Mesenchymal stem cell (in vitro differentiated cells and primary cell): Measurements from ENCODE around the gene XRCC4.

Source experiments
- DNase-seq: peaks from one replicate; pipeline ENCODE4 v3.0.0-alpha.2; 2013
- H2AFZ ChIP-seq: one replicate; pipeline ENCODE4 v1.6.1; 2013; ENCODE audit warnings: low read depth, mild to moderate bottlenecking, control low read depth, inconsistent platforms, low read length, moderate library complexity
- H2AK5ac ChIP-seq: 2 replicates; pipeline ENCODE4 v1.6.1; 2013; ENCODE audit warnings: low read length, moderate library complexity, mild to moderate bottlenecking, inconsistent platforms; ENCODE audit not compliant: severe bottlenecking
- H2BK120ac ChIP-seq: one replicate; pipeline ENCODE4 v1.6.1; 2013; ENCODE audit warnings: low read depth, mild to moderate bottlenecking, inconsistent platforms, low read length, moderate library complexity
- H2BK12ac ChIP-seq, 2 experiments: one replicate each; pipeline ENCODE4 v1.6.1; 2013; ENCODE audit warnings: inconsistent platforms in 2 of 2, low read length in 2 of 2, mild to moderate bottlenecking in 2 of 2, moderate library complexity in 2 of 2, control low read depth in 1 of 2
- H2BK15ac ChIP-seq: one replicate; pipeline ENCODE4 v1.6.1; 2013; ENCODE audit warnings: mild to moderate bottlenecking, low read depth, inconsistent platforms; ENCODE audit not compliant: poor library complexity, severe bottlenecking
- H2BK5ac ChIP-seq: 2 replicates; pipeline ENCODE4 v1.6.1; 2013; ENCODE audit warnings: low read depth, mild to moderate bottlenecking, low read length, control low read depth, inconsistent platforms; ENCODE audit not compliant: poor library complexity, severe bottlenecking
- H3K14ac ChIP-seq, 2 experiments: one replicate each; pipeline ENCODE4 v1.6.1; 2013; ENCODE audit warnings: inconsistent platforms in 2 of 2, low read length in 2 of 2, control low read depth in 1 of 2, mild to moderate bottlenecking in 1 of 2, moderate library complexity in 1 of 2
- H3K18ac ChIP-seq, 2 experiments: one replicate each; pipeline ENCODE4 v1.6.1; 2013; ENCODE audit warnings: inconsistent platforms in 2 of 2, low read length in 2 of 2, control low read depth in 1 of 2, low read depth in 1 of 2, mild to moderate bottlenecking in 1 of 2
- H3K23ac ChIP-seq, 2 experiments: one replicate each; pipeline ENCODE4 v1.6.1; 2013; ENCODE audit warnings: inconsistent platforms in 2 of 2, low read length in 2 of 2, mild to moderate bottlenecking in 2 of 2, moderate library complexity in 2 of 2, control low read depth in 1 of 2
- H3K27ac ChIP-seq: 2 replicates; pipeline ENCODE4 v1.5.1; 2013; ENCODE audit warnings: mild to moderate bottlenecking, moderate library complexity, low read length, control low read depth, inconsistent platforms; ENCODE audit not compliant: poor library complexity, severe bottlenecking
- H3K27me3 ChIP-seq, 2 experiments: 2 replicates each; pipeline versions ENCODE4 v1.6.1 to v1.7.0; 2013; ENCODE audit warnings: low read length in 2 of 2, mild to moderate bottlenecking in 2 of 2, moderate library complexity in 2 of 2, control low read depth in 1 of 2, inconsistent platforms in 1 of 2; ENCODE audit not compliant: control insufficient read depth in 1 of 2, insufficient read depth in 1 of 2
- H3K36me3 ChIP-seq, 2 experiments: 2 replicates each; pipeline versions ENCODE4 v1.6.1 to v1.7.0; 2013; ENCODE audit warnings: low read length in 2 of 2, control low read depth in 1 of 2, inconsistent platforms in 1 of 2, low read depth in 1 of 2, mild to moderate bottlenecking in 1 of 2; ENCODE audit not compliant: insufficient read depth in 2 of 2, control insufficient read depth in 1 of 2
- H3K4ac ChIP-seq, 2 experiments: one replicate each; pipeline ENCODE4 v1.6.1; 2013; ENCODE audit warnings: inconsistent platforms in 2 of 2, low read length in 2 of 2, mild to moderate bottlenecking in 2 of 2, moderate library complexity in 2 of 2, control low read depth in 1 of 2, low read depth in 1 of 2
- H3K4me1 ChIP-seq: 2 replicates; pipeline ENCODE4 v1.6.1; 2013; ENCODE audit warnings: low read depth, low read length, control low read depth; ENCODE audit not compliant: control insufficient read depth, insufficient read depth
- H3K4me2 ChIP-seq: 2 replicates; pipeline ENCODE4 v1.6.1; 2013; ENCODE audit warnings: low read length, mild to moderate bottlenecking, inconsistent platforms; ENCODE audit not compliant: poor library complexity, severe bottlenecking
- H3K4me3 ChIP-seq, 2 experiments: 2 replicates each; pipeline versions ENCODE4 v1.5.1 to v1.7.0; 2013; ENCODE audit warnings: low read length in 2 of 2, mild to moderate bottlenecking in 2 of 2, control low read depth in 1 of 2, low read depth in 1 of 2; ENCODE audit not compliant: insufficient read depth in 1 of 2
- H3K79me1 ChIP-seq: replicated peaks from 2 replicates; pipeline ENCODE4 v1.6.1; 2013; ENCODE audit warnings: mild to moderate bottlenecking, control low read depth, low read length, inconsistent platforms; ENCODE audit not compliant: poor library complexity, severe bottlenecking
- H3K9ac ChIP-seq: 2 replicates; pipeline ENCODE4 v1.7.0; 2013; ENCODE audit warnings: mild to moderate bottlenecking, low read length, moderate library complexity
- H3K9me3 ChIP-seq: 2 replicates; pipeline ENCODE4 v1.7.0; 2013; ENCODE audit warnings: mild to moderate bottlenecking, low read length; ENCODE audit not compliant: control insufficient read depth
- H4K8ac ChIP-seq: one replicate; pipeline ENCODE4 v1.6.1; 2013; ENCODE audit warnings: inconsistent platforms, mild to moderate bottlenecking, low read length, moderate library complexity
- H4K91ac ChIP-seq: one replicate; pipeline ENCODE4 v1.6.1; 2013; ENCODE audit warnings: mild to moderate bottlenecking, low read length, inconsistent platforms
- WGBS: methylation state at CpG from one replicate; pipeline ENCODE4 v1.1.7; 2013; ENCODE audit warnings: mixed read lengths; 5-methylcytosine and 5-hydroxymethylcytosine counted together

XRCC4 gene

DNA sequence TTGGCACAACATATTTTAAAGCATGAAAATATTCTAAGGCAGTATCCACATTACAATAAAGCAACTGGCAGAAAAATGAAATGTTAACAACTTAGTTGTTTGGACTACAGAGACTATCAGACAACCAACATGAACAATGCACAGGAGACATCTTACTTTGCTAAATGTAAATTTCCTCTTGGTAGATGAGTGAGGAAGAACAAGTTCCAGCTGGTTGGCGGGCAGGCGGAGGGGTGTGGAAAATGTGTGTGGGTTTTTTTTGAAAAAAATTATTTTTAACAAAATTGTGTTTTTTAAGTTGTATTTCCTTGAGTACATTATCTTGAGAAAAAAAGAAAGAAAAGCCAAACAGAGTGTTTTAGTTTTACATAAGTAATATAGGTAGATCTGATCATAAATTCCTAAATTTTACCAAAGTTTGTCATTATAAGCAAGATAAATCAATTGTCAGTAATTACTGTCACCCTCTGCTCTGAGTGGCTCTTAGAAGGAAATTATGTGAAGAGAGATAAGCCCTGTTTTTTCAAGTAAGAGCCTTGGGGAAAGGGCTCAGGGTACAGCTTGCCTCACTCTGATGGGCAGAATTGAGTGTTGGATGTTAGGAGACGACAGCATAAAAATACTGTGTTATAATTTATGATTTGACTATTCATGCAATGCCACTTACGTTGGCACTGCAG lies 42.7 kb upstream of the XRCC4 start:
- Histone ChIP-seq H3K36me3 (no peaks in the 10 kb centered on the region), H3K27me3 (no peaks in the 10 kb centered on the region), H3K79me1 (peaks cover 1% of the 10 kb centered on the region), H4K91ac (no peak overlapping the region), H4K8ac (no peak overlapping the region), H3K18ac (no peak overlapping the region), H2BK15ac (no peak overlapping the region), H3K4me1 (peaks cover 4% of the 10 kb centered on the region), H2AFZ (no peak overlapping the region), H3K9me3 (no peaks in the 10 kb centered on the region), H3K4ac (no peak overlapping the region), H3K27ac (no peak overlapping the region), H3K23ac (no peak overlapping the region), H2BK12ac (no peak overlapping the region), H3K9ac (no peak overlapping the region), H3K4me3 (no peak overlapping the region), H2BK5ac (no peak overlapping the region), H3K4me2 (no peak overlapping the region), H2BK120ac (no peak overlapping the region), H2AK5ac (no peak overlapping the region), H3K14ac (no peak overlapping the region)
- DNase-seq = no peak
- 95% methylated on average over 2 of the region's 4 CpGs for WGBS

DNA sequence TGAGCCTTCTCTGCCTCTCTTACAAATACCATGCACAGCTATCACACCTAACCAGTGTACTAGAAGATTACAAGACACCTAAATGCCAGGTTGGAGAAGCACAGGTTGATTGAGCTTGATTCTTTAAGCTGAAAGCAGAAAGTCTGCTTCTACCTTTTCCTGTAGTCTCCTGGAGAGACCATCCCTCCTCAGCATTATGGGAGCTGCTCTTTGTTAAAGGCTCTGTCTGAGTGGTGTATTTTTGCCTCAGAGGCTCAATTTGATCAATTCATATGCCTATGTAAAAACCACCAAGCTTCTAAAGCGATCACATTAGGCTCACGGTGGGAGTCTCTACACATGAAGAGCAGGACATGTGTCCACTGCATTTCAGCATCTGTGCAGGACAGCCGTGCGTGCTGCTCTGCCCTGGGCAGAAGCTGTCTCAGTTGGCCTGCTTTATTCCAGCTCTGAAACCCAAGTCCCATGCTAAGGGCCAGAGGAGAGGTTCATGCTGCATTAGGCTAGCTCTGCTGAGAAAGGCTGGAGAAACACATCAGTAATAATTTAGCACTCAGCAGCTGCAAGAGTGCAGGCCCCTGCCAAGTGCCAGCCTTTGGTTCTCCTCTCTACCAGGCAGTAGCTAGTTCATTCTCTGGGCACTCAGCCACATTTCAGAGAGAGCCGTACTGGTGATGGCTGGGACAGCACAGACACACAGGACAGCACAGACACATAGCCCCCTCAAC lies 41.8 kb upstream of the XRCC4 start:
- Histone ChIP-seq H3K9ac (no peak overlapping the region), H3K4me3 (no peak overlapping the region), H3K27me3 (no peaks in the 10 kb centered on the region), H3K14ac (no peak overlapping the region), H3K4ac (no peak overlapping the region), H3K23ac (no peak overlapping the region), H2BK120ac (no peak overlapping the region), H4K8ac (no peak overlapping the region), H2AK5ac (no peak overlapping the region), H2AFZ (no peak overlapping the region), H2BK5ac (no peak overlapping the region), H4K91ac (no peak overlapping the region), H3K79me1 (peaks cover 1% of the 10 kb centered on the region), H3K36me3 (no peaks in the 10 kb centered on the region), H2BK15ac (no peak overlapping the region), H3K4me2 (no peak overlapping the region), H3K18ac (no peak overlapping the region), H3K9me3 (no peaks in the 10 kb centered on the region), H3K4me1 (peaks cover 1% of the 10 kb centered on the region), H2BK12ac (no peak overlapping the region), H3K27ac (no peak overlapping the region)
- peak; percentile 18 for DNase-seq
- WGBS = 77% methylated on average over 5 of the region's 5 CpGs

DNA sequence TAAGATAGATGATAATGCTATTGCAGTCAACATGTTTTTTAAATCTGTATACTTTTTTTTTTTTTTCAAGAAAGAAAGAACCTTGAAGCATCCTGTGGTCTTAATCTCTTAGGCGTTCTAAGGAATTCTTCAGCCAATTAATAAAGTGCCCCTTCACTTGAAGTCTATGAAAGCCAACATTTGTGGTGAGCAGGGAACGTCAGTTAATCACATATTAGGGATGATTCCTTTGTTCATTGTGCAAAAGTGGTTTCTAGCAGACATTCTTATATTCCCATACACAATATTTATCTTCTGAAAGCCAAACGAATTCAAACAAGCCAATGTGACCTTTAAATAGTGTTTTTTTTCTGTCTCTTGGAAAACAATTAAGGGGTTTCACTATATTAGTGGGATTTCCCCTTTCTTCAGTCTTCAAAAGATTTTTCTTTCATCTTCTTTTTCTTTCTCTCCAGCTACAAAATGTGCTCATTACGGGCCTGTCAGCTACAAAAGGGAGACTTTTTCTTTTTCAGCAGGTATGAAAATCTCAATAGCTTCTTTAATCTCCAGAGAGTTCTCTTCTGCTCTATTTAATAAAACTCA lies 40.3 kb upstream of the XRCC4 start:
- no peak overlapping the region for H3K4me3 ChIP-seq
- H3K27me3 ChIP-seq = no peaks in the 10 kb centered on the region
- no peak overlapping the region for H3K14ac ChIP-seq
- no peak overlapping the region for H3K27ac ChIP-seq
- H3K18ac ChIP-seq = no peak overlapping the region
- no peak overlapping the region for H2BK5ac ChIP-seq
- no peak overlapping the region for H2BK15ac ChIP-seq
- no peaks in the 10 kb centered on the region for H3K4me1 ChIP-seq
- H2BK12ac ChIP-seq = no peak overlapping the region
- H3K4me2 ChIP-seq = no peak overlapping the region
- no peak overlapping the region for H3K9ac ChIP-seq
- no peaks in the 10 kb centered on the region for H3K36me3 ChIP-seq
- H3K23ac ChIP-seq = no peak overlapping the region
- no peak for DNase-seq
- H2AFZ ChIP-seq = no peak overlapping the region
- 91% methylated on average over 1 of the region's 4 CpGs for WGBS
- peaks cover 1% of the 10 kb centered on the region for H3K79me1 ChIP-seq
- H2BK120ac ChIP-seq = no peak overlapping the region
- H4K8ac ChIP-seq = no peak overlapping the region
- H2AK5ac ChIP-seq = no peak overlapping the region
- H3K9me3 ChIP-seq = no peaks in the 10 kb centered on the region
- H4K91ac ChIP-seq = no peak overlapping the region
- no peak overlapping the region for H3K4ac ChIP-seq

DNA sequence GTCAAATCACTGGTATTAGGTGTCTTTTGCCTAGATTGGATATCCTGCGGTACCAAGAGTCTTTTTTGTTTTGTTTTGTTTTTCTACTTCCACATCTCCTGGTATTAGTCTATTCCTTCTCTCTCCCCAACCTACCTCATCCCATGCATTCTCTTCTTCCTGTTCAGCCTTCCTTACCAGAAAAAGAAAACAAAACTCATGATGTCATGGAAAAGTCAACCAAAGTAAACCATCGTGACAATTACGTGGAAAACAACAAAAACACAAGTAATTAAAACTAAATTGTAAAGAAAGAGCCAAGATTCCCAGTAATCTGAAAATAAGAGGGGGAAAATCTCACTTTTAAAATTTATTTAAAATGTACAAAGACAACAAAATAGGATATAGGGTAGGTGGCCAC lies 38.4 kb upstream of the XRCC4 start:
- H2BK120ac ChIP-seq = no peak overlapping the region
- H3K4ac ChIP-seq = no peak overlapping the region
- no peaks in the 10 kb centered on the region for H3K9me3 ChIP-seq
- no peaks in the 10 kb centered on the region for H3K4me1 ChIP-seq
- no peaks in the 10 kb centered on the region for H3K27me3 ChIP-seq
- no peak overlapping the region for H3K4me3 ChIP-seq
- no peak overlapping the region for H2BK5ac ChIP-seq
- H3K23ac ChIP-seq = no peak overlapping the region
- H3K36me3 ChIP-seq = no peaks in the 10 kb centered on the region
- no peak overlapping the region for H3K9ac ChIP-seq
- H4K8ac ChIP-seq = no peak overlapping the region
- H3K27ac ChIP-seq = no peak overlapping the region
- H4K91ac ChIP-seq = no peak overlapping the region
- no peak overlapping the region for H2AK5ac ChIP-seq
- H2AFZ ChIP-seq = no peak overlapping the region
- H3K4me2 ChIP-seq = no peak overlapping the region
- DNase-seq = no peak
- H2BK15ac ChIP-seq = no peak overlapping the region
- 100% methylated on average over 1 of the region's 3 CpGs for WGBS
- no peak overlapping the region for H3K14ac ChIP-seq
- no peak overlapping the region for H2BK12ac ChIP-seq
- H3K18ac ChIP-seq = no peak overlapping the region
- H3K79me1 ChIP-seq = peaks cover 1% of the 10 kb centered on the region
